ENCODE data around the gene RFNG. TPM values are rescaled to one million over a fixed set of nuclear protein-coding genes. Genes with fewer than 3 reads are reported as not detected.

The RFNG gene
- total RNA-seq, 1 experiment from 2014 or later: 40.4 TPM

DNA sequence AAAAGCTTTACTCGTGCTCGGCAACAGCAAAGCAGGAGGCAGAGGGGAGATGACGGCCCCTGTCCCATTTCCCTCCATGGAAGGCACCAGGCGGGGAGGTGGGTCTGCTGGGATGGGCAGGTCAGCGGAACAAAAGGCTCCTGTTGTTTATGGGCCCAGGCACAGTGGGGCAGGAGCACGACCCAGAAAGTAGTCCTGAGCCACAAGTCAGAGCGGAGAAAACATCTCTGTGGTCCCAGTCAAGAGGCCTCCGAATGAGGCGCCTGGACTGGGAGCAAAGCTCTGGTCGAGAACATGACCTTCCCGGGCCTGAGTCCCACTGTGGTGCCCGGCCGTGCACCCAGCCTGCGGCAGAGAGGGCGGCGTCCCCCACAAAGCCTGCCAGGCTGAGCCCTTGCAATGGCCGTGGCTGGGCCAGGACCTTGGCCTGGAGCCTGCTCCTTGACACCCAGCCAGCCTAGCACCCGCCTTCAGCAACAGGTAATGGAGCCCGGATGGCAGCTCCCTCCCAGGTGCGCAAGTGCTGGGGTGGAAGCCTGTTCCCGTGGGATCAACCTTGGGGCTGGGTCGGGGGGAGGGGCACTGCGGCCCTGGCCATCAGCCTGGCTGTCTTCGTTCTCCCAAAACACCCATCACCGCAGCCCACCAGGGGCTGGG lies 3.6 kb downstream of the RFNG start:
- Histone ChIP-seq H3K27me3 (ENCODE audit: insufficient read depth, low read depth) (no peaks in the 10 kb centered on the region), H3K27ac (no peak overlapping the region), H3K4me3 (no peak overlapping the region), H4K20me1 (ENCODE audit: insufficient read depth) (no peaks in the 10 kb centered on the region), H3K4me2 (no peak overlapping the region), H2AFZ (no peak overlapping the region), H3K9me2 (ENCODE audit: insufficient read depth) (no peaks in the 10 kb centered on the region), H3K79me2 (ENCODE audit: low read depth) (peaks cover 11% of the 10 kb centered on the region), H3K9me3 (ENCODE audit: insufficient read depth, low read depth) (no peaks in the 10 kb centered on the region), H3F3A (ENCODE audit: insufficient read depth, low read depth) (no peaks in the 10 kb centered on the region), H3K4me1 (replicated peaks; ENCODE audit: insufficient read depth) (no peaks in the 10 kb centered on the region), H3K36me3 (ENCODE audit: low read depth) (no peaks in the 10 kb centered on the region)
- TF ChIP-seq, protein P1, sequence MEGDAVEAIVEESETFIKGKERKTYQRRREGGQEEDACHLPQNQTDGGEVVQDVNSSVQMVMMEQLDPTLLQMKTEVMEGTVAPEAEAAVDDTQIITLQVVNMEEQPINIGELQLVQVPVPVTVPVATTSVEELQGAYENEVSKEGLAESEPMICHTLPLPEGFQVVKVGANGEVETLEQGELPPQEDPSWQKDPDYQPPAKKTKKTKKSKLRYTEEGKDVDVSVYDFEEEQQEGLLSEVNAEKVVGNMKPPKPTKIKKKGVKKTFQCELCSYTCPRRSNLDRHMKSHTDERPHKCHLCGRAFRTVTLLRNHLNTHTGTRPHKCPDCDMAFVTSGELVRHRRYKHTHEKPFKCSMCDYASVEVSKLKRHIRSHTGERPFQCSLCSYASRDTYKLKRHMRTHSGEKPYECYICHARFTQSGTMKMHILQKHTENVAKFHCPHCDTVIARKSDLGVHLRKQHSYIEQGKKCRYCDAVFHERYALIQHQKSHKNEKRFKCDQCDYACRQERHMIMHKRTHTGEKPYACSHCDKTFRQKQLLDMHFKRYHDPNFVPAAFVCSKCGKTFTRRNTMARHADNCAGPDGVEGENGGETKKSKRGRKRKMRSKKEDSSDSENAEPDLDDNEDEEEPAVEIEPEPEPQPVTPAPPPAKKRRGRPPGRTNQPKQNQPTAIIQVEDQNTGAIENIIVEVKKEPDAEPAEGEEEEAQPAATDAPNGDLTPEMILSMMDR (conservative IDR thresholded peaks at IDR 0.05): no peak
- no peak for TF ChIP-seq EZH2 (IDR thresholded peaks at IDR 0.05; ENCODE audit: low read depth)
- no TSS peak for BruUV-seq (replicated peaks)
- ChIA-PET CTCF (no interaction called here), POLR2A (ENCODE audit: unreplicated experiment) (interaction anchor here (0.6 kb wide), 1 partner anchor 54 kb away, joined by 3 read pairs; no protein-coding TSS in a partner anchor)
- DNase-seq: no peak
- intact Hi-C loops (cut with micrococcal nuclease; ENCODE audit: unreplicated experiment): no loop called here

DNA sequence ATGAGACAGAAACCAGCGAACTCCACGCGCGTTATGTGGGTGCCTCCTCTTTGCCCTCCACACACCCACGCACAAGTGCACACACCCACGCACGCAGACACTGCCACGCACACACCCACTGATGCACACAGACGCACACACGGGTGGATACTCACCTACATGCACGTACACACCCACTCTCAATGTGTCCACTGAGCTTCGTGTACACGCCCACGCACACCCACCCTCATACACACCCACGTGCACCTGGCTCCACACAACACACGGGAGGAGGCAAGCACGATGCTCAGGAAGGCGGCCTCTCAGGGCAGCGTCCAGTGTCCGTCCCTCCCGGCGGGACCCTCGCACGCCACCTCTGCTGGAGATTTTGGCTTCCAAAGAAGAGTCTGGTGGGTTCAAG lies 4.2 kb downstream of the RFNG start:
- CTCF ChIA-PET: no interaction called here
- H3K4me2 ChIP-seq: no peak overlapping the region
- peaks cover 4% of the 10 kb centered on the region; the same call in 1 of the 2 replicates for H3K79me2 ChIP-seq (ENCODE audit: low read depth)
- H3K27ac ChIP-seq: no peak overlapping the region
- no peaks in the 10 kb centered on the region for H3K9me2 ChIP-seq (ENCODE audit: insufficient read depth)
- no peak overlapping the region for H2AFZ ChIP-seq
- no peak overlapping the region for H3K4me3 ChIP-seq
- no peaks in the 10 kb centered on the region for H3K27me3 ChIP-seq (ENCODE audit: insufficient read depth, low read depth)
- TF ChIP-seq, protein P1 (conservative IDR thresholded peaks at IDR 0.05): no peak
- no peak for TF ChIP-seq EZH2 (IDR thresholded peaks at IDR 0.05; ENCODE audit: low read depth)
- no peaks in the 10 kb centered on the region for H3F3A ChIP-seq (ENCODE audit: insufficient read depth, low read depth)
- H3K9me3 ChIP-seq (ENCODE audit: insufficient read depth, low read depth): no peaks in the 10 kb centered on the region
- DNase-seq: no peak
- no peaks in the 10 kb centered on the region for H3K36me3 ChIP-seq (ENCODE audit: low read depth)
- H3K4me1 ChIP-seq (replicated peaks; ENCODE audit: insufficient read depth): no peaks in the 10 kb centered on the region
- no TSS peak for BruUV-seq (replicated peaks)
- H4K20me1 ChIP-seq (ENCODE audit: insufficient read depth): no peaks in the 10 kb centered on the region
- POLR2A ChIA-PET (ENCODE audit: unreplicated experiment): interaction anchor here (0.6 kb wide), 1 partner anchor 55 kb away, joined by 3 read pairs; no protein-coding TSS in a partner anchor
- intact Hi-C loops (cut with micrococcal nuclease; ENCODE audit: unreplicated experiment): no loop called here

DNA sequence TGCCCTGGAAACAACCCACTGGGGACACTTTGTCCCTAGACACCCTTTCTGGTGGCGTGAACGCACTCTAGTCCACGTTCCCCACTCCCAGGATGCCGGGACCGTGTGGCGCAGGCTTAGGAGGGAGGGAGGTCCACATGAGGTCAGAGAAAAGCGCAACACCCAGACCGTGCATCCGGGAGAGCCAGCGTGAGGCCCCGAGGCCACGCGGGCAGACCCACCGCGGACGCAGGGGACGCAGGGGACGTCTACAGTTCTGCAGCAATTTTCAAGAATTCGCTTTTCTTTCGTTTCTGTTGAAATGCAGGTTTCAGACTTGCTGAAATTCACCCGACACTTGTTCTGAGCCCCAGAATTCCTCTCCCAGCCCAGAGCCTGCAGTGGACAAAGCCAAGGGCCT lies 4.7 kb downstream of the RFNG start:
- Histone ChIP-seq H3K36me3 (ENCODE audit: low read depth) (no peaks in the 10 kb centered on the region), H3K27ac (no peak overlapping the region), H3F3A (ENCODE audit: insufficient read depth, low read depth) (no peaks in the 10 kb centered on the region), H3K27me3 (ENCODE audit: insufficient read depth, low read depth) (no peaks in the 10 kb centered on the region), H4K20me1 (ENCODE audit: insufficient read depth) (no peaks in the 10 kb centered on the region), H3K4me2 (no peak overlapping the region), H2AFZ (no peak overlapping the region), H3K9me3 (ENCODE audit: insufficient read depth, low read depth) (no peaks in the 10 kb centered on the region), H3K4me1 (replicated peaks; ENCODE audit: insufficient read depth) (no peaks in the 10 kb centered on the region), H3K79me2 (ENCODE audit: low read depth) (no peaks in the 10 kb centered on the region), H3K4me3 (no peak overlapping the region), H3K9me2 (ENCODE audit: insufficient read depth) (no peaks in the 10 kb centered on the region)
- intact Hi-C loops (cut with micrococcal nuclease; ENCODE audit: unreplicated experiment): no loop called here
- no peak for DNase-seq
- ChIA-PET POLR2A (ENCODE audit: unreplicated experiment) (no interaction called here), CTCF (no interaction called here)
- no peak for TF ChIP-seq EZH2 (IDR thresholded peaks at IDR 0.05; ENCODE audit: low read depth)
- TF ChIP-seq, protein P1 (conservative IDR thresholded peaks at IDR 0.05): no peak
- BruUV-seq (replicated peaks): no TSS peak

Data from PC-9 (cell line).